GM21737 (cell line): ENCODE data around the gene NKPD1.

ENCODE experiments used
- ATAC-seq: cut with Tn5 transposase; IDR thresholded peaks from one replicate; pipeline ENCODE4 v1.9.1; 2021; ENCODE audit warnings: mild to moderate bottlenecking, moderate library complexity; ENCODE audit not compliant: unreplicated experiment

Gene NKPD1

DNA sequence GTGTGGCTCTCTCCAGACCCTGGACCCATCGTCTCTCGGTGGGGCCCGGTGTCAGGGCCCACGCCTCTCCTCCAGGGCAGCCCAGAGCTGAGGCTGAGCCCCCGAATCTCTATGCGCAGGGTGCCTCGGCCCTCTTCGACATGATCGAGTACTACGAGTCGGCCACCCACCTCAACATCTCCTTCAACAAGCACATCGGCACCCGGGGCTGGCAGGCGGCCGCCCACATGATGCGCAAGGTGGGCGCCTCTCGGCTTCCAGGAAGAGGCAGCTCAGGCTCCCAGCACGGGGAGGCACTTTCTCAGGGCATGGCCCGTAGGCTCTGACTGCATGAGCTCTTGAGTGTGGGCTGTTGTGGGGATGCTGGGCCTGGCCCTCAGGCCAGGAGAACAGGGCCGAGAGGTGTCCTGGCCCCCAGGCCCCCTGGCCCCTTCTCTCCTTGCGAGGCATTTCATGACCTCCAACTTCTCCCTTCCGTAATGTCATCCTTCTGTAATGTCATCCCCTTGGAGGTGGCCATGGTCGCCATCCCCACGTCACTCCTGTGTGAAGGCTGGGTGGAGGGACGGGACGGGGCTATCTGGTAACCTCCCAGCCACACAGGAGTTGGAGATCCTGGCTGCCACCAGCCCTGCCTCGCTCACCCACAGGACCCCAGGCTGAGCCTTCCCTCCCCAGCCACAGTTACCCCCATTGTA, 19.4 kb downstream of the NKPD1 start:
- ATAC-seq: no peak

GRCh38 chr19:45140533-45140932, 20.2 kb downstream of the NKPD1 start:
- no peak for ATAC-seq

DNA sequence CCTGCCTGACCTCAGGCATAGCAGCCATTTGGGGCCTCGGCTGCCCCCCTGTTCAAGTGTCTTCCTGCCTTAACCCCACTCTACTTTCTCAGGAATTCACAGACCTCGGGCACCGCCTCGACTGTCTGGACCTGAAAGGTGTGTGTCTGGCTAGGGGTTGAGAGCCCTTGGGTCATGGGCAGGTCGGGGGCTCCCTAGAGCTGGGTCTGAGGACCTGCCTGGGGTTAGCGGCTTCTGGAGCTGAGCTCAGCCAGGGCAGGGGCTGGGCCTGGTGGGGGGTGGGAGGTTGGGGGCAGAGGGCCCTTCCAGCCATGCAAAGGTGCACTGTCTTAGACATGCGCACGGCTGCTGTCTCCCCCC, 20.7 kb downstream of the NKPD1 start:
- no peak for ATAC-seq

DNA sequence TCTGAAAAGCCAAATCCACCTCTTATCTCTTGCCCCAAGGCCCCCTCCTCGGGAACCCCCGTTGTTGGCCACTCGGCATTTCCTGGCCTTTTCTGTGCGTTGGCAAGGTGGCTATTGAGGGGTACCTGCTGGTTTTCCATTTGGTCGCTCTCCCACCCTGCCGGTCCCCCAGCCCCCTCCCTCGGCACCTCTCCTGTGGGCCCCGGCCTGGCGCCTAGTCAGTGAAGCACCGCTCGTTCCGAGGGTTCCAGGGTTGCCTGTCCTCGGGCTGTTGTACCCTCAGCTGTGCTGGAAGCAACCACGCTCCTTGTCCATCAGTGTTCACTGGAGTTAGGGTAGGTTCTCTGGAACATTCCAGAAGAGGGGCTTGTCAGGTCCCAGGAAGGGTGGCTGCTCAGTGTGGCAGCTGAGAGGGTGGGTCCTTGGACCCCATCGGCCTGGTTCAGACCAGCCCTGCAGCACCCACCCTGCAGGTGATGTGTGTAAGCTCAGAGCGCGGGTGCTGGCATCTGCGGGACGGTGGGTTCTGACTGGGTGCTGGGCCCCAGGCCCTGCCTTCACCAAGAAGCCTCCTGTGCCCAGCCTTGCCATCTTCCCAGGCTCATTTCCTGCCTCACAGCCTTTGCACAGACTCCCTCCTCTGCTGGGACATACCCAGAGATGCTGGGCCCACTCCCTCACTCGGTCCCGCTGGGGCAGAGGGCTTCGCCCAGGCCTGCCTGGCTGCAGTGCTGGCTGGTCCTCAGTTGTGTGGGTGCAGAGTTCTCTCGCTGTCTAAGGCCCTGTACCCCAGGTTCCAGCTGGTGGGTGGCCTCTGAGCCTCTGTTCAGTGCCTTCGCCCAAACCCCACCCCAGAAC, 21.3 kb downstream of the NKPD1 start:
- ATAC-seq: no peak

GRCh38 chr19:45138303-45138751, 22.5 kb downstream of the NKPD1 start:
- no peak for ATAC-seq

DNA sequence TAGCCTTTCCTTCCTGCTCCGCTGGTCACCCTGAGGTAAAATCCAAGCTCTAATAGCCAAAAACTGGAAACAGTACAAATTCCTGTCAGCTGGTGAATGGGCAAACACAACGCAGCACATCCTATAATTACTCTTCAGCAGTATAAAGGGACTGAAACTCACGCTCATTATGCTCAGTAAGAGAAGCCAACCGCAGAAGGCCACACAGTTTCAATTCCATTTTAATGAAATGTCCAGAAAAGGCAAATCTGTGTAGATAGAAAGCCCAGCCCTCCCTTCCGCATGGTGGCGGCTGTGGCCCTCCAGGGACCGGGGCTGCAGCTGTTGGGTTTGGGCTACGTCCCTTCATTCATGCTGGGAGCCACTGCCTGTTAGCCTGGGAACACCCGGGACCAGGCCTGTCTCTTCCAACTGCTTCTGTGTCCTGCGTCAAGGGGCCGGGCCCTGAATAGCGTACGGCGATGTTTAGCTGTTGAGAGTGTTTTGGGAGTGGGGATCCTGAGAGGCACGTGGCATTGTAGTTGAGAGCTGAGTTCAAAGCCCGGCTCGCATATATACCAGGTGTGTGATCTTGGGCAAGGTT, 23.5 kb downstream of the NKPD1 start:
- ATAC-seq: peak; percentile 65

- ATAC-seq: no peak
Observed at GRCh38 chr19:45136507-45137178, 24.1 kb downstream of the NKPD1 start.

DNA sequence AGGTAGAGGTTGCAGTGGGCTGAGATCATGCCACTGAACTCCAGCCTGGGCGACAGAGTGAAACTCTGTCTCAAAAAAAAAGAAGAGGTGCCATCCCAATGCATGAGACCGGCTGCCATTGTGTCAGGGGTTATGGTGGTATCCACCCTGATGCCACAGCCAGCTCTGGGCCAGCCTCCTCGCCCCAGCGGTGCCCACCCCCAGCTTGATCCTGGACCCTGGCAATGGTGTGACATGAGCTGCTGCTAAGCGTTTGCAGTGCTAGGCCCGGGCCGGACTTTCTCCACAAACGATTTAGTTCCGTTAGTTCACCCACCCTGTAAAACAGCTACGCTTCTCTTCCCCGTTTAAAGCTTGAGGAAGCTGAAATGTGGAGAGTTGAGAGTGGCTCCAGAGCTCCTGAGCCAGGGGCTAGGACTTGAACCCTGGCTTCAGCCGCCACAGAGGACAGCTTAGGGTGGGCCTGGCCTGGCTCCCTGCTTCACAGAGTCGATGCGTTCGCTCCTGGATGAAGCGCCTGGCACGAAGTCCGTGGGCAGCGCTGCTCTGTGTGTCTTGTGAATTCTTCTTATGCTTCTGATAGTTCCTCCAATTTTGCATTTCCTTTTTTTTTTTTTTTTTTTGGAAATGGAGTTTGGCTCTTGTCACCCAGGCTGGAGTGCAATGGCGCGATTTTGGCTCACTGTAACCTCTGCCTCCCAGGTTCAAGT, 25.5 kb downstream of the NKPD1 start:
- ATAC-seq: no peak

DNA sequence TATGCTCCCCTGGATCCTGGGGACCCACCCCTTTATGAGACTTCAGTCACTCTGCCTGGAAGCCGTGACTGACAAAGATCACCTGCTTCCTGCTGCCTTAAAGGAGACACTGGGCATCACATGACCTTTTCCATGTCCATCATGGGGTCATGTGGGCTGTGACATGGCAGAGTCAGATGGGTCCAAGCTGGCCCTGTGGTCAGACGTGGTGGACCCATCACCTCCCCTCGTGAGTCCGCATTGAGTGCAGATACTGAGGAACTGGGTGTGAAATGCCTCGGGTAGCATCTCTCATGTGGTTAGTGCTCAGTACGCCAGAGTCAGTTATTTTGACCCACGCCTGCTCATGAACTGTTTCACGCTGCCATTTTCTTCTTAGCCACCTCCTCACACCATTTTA, 27.1 kb downstream of the NKPD1 start:
- ATAC-seq: no peak

GRCh38 chr19:45130888-45131615, 29.7 kb downstream of the NKPD1 start:
- ATAC-seq: no peak

DNA sequence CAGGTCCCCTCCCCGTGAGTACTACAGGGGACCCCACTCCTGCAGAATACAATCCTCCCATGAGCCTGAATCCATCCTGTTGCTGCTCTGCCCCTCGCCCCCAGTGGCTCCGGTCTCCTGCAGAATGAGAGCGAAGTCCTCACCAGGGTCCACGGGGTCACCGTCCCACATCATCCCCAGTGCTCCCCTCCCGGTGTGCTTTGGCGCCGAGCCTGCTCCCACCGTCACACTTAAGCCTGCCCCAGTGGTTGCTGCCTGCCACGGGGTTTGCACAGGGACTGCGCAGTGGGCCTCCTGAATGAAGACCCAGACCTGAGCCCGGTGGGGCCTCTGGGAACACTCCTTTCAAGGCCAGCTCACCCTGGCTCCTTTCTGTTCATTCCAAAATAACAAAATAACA, 30.5 kb downstream of the NKPD1 start:
- ATAC-seq: no peak

DNA sequence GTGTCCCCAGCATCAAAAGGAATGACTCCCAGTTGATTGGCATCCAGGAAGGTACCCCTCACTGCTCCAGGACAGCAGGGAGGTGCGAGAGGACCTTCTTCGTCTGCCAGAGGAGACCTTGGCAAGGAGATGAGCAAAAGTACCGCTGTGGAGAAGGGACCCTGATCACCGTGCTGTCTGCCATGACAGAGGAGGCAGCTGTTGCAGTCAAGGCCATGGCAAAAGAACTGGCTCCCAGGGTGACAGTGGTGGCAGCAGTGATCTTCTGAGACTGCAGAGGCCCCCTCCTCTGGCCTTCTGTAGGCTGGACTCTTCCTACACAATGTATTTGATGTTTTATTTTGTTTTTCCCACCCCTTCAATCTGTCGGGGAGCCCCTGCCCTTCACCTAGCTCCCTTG, 32.0 kb downstream of the NKPD1 start:
- ATAC-seq: no peak

- no peak for ATAC-seq
Observed at GRCh38 chr19:45128146-45128545, 32.6 kb downstream of the NKPD1 start.

DNA sequence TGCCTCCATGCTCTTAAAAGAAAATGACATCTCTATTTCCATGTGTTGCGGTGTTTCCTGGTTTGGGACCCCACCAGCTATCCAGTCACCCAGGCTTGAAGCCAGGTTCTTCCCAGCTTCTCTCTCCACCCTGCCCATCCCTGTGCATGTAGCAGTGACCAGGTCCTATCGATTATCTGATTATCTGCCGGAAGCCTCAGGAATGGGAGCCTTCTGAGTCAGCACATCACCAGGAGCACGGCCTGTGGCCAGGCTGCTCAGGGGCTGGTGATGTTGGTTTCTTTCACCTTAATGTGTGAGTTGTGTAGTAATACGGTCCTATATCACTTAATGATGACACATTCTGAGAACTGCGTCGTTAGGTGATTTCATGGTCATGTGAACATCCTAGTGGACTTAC, 34.1 kb downstream of the NKPD1 start:
- ATAC-seq: no peak

DNA sequence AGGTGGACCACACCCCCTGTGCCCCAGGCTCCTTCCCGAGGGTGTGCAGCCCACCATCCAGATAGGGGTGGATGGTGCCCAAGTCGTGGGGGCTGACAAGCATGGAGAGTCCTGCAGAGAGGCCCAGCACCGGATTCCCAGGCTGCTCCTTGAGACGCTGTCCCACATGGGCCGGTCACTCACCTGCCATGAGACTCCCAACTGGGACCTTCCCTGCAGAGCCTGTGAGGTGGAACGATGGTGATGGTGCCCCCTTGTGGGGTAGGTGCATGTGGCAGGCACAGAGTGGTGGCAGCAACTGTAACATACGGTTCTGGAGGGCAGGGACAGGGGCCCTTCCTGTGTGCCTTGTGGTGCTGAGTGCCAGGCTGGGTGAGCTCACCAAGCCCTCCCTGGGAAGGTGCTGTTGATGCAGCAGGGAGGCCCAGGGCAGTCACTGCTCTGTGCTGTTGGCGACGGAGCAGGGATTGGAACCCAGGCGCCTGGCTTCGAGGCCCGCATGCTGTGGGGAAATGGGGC, 34.7 kb downstream of the NKPD1 start:
- peak; percentile 46 for ATAC-seq

DNA sequence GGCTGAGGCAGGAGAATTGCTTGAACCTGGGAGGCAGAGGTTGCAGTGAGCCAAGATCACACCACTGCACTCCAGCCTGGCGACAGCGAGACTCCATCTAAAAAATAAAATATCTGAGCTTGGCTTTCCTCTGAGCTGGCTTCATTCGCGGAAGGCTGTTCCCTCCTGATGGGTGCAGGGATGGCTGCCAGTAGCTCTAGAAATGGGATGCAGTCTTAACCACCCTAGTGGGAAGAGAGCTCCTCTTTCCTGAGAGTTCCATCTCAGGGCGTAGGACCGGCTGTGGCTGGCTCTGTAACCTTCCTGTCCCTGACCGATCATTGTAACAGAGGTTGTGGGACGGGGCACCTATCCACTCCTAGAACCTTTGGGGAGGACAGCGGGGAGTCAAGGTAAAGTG, 35.4 kb downstream of the NKPD1 start:
- ATAC-seq: no peak

- no peak for ATAC-seq
Observed at GRCh38 chr19:45124021-45124420, 36.8 kb downstream of the NKPD1 start.

DNA sequence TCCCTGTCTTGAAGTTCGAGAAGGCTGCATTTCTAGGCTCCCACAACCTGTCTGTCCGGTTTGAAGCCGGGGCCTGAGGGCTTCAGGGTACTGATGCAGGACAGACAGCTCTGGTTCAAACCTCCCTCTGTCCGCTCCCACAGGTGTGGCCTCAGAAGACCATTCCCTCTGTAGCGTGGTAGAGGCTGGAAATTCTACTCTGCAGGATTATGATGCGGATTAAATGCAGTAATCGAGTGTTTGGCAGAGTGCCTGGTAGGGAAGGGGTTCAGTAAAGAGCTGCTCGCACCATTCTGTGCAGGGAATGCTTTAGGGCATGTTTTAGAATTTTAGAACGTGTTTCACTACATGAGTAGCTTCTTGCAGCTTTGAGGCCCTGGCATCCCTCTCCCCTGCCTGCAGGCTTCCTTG, 37.3 kb downstream of the NKPD1 start:
- no peak for ATAC-seq

- ATAC-seq: no peak
Observed at GRCh38 chr19:45122832-45123231, 38.0 kb downstream of the NKPD1 start.

GRCh38 chr19:45121827-45122345, 38.9 kb downstream of the NKPD1 start:
- no peak for ATAC-seq
